ENCODE results near the gene ZNF674.

ZNF674 gene

GRCh38 chrX:46582325-46582724, 37.1 kb upstream of the ZNF674 start:
- Histone ChIP-seq H3K4me2 (ENCODE audit: low read length, poor library complexity, severe bottlenecking) (no peak overlapping the region), H3K9ac (ENCODE audit: low read length) (peak overlapping the region; percentile 84), H3K4me1 (ENCODE audit: control insufficient read depth, insufficient read depth, low read depth, low read length) (peaks cover 2% of the 10 kb centered on the region), H3K23ac (ENCODE audit: low read length in 2 of 2) (no peak overlapping the region), H3K4me3 (ENCODE audit: insufficient read depth in 1 of 2, low read depth in 1 of 2, low read length in 2 of 2) (peak overlapping the region in 1 of 2 experiments; percentile 36), H2AK5ac (ENCODE audit: low read length, severe bottlenecking) (no peak overlapping the region), H4K91ac (ENCODE audit: low read length) (no peak overlapping the region), H3K9me3 (ENCODE audit: control insufficient read depth, low read length) (no peaks in the 10 kb centered on the region), H3K27me3 (ENCODE audit: control insufficient read depth in 1 of 2, insufficient read depth in 1 of 2, low read length in 2 of 2) (peaks cover 0 to 4% of the 10 kb centered on the region in 2 experiments), H2BK5ac (ENCODE audit: low read depth, low read length, poor library complexity, severe bottlenecking) (peak overlapping the region; percentile 15), H3K14ac (ENCODE audit: low read length in 2 of 2) (no peak overlapping the region), H3K4ac (ENCODE audit: low read depth in 1 of 2, low read length in 2 of 2) (no peak overlapping the region), H2BK120ac (ENCODE audit: low read depth, low read length) (no peak overlapping the region), H3K79me1 (replicated peaks; ENCODE audit: low read length, poor library complexity, severe bottlenecking) (peaks cover 9% of the 10 kb centered on the region), H3K36me3 (ENCODE audit: control insufficient read depth in 1 of 2, insufficient read depth in 2 of 2, low read depth in 1 of 2, low read length in 2 of 2) (no peaks in the 10 kb centered on the region), H3K27ac (ENCODE audit: low read length, poor library complexity, severe bottlenecking) (peak overlapping the region; percentile 86), H3K18ac (ENCODE audit: low read depth in 1 of 2, low read length in 2 of 2) (no peak overlapping the region), H2AFZ (ENCODE audit: low read depth, low read length) (no peak overlapping the region), H2BK15ac (ENCODE audit: low read depth, poor library complexity, severe bottlenecking) (no peak overlapping the region), H2BK12ac (ENCODE audit: low read length in 2 of 2) (no peak overlapping the region), H4K8ac (ENCODE audit: low read length) (no peak overlapping the region)
- peak; percentile 10 for DNase-seq
- WGBS: no CpG with 5 or more reads among the region's 3 CpGs

- no peak overlapping the region for H3K4ac ChIP-seq (ENCODE audit: low read depth in 1 of 2, low read length in 2 of 2)
- H3K9me3 ChIP-seq (ENCODE audit: control insufficient read depth, low read length): no peaks in the 10 kb centered on the region
- DNase-seq: no peak
- no peak overlapping the region for H4K91ac ChIP-seq (ENCODE audit: low read length)
- H3K23ac ChIP-seq (ENCODE audit: low read length in 2 of 2): no peak overlapping the region
- no peak overlapping the region for H2BK120ac ChIP-seq (ENCODE audit: low read depth, low read length)
- no peak overlapping the region for H2BK12ac ChIP-seq (ENCODE audit: low read length in 2 of 2)
- no peak overlapping the region for H3K27ac ChIP-seq (ENCODE audit: low read length, poor library complexity, severe bottlenecking)
- peaks cover 7% of the 10 kb centered on the region for H3K79me1 ChIP-seq (replicated peaks; ENCODE audit: low read length, poor library complexity, severe bottlenecking)
- no peak overlapping the region for H2AK5ac ChIP-seq (ENCODE audit: low read length, severe bottlenecking)
- H3K27me3 ChIP-seq (ENCODE audit: control insufficient read depth in 1 of 2, insufficient read depth in 1 of 2, low read length in 2 of 2): no peaks in the 10 kb centered on the region
- H3K36me3 ChIP-seq (ENCODE audit: control insufficient read depth in 1 of 2, insufficient read depth in 2 of 2, low read depth in 1 of 2, low read length in 2 of 2): no peaks in the 10 kb centered on the region
- no peak overlapping the region for H3K4me2 ChIP-seq (ENCODE audit: low read length, poor library complexity, severe bottlenecking)
- no peak overlapping the region for H3K18ac ChIP-seq (ENCODE audit: low read depth in 1 of 2, low read length in 2 of 2)
- H3K9ac ChIP-seq (ENCODE audit: low read length): no peak overlapping the region
- H3K14ac ChIP-seq (ENCODE audit: low read length in 2 of 2): no peak overlapping the region
- H3K4me3 ChIP-seq (ENCODE audit: insufficient read depth in 1 of 2, low read depth in 1 of 2, low read length in 2 of 2): no peak overlapping the region
- H2AFZ ChIP-seq (ENCODE audit: low read depth, low read length): no peak overlapping the region
- H3K4me1 ChIP-seq (ENCODE audit: control insufficient read depth, insufficient read depth, low read depth, low read length): peaks cover 3% of the 10 kb centered on the region
- WGBS: 100% methylated on average over 4 of the region's 6 CpGs
- no peak overlapping the region for H2BK5ac ChIP-seq (ENCODE audit: low read depth, low read length, poor library complexity, severe bottlenecking)
- H2BK15ac ChIP-seq (ENCODE audit: low read depth, poor library complexity, severe bottlenecking): no peak overlapping the region
- no peak overlapping the region for H4K8ac ChIP-seq (ENCODE audit: low read length)
Measured at GRCh38 chrX:46580613-46581012, 35.4 kb upstream of the ZNF674 start.

- Histone ChIP-seq H3K27ac (ENCODE audit: low read length, poor library complexity, severe bottlenecking) (no peak overlapping the region), H2AK5ac (ENCODE audit: low read length, severe bottlenecking) (no peak overlapping the region), H3K4me3 (ENCODE audit: insufficient read depth in 1 of 2, low read depth in 1 of 2, low read length in 2 of 2) (no peak overlapping the region), H3K36me3 (ENCODE audit: control insufficient read depth in 1 of 2, insufficient read depth in 2 of 2, low read depth in 1 of 2, low read length in 2 of 2) (no peaks in the 10 kb centered on the region), H3K79me1 (replicated peaks; ENCODE audit: low read length, poor library complexity, severe bottlenecking) (peaks cover 8% of the 10 kb centered on the region), H4K8ac (ENCODE audit: low read length) (no peak overlapping the region), H3K4me2 (ENCODE audit: low read length, poor library complexity, severe bottlenecking) (no peak overlapping the region), H3K14ac (ENCODE audit: low read length in 2 of 2) (no peak overlapping the region), H3K9me3 (ENCODE audit: control insufficient read depth, low read length) (no peaks in the 10 kb centered on the region), H2BK120ac (ENCODE audit: low read depth, low read length) (no peak overlapping the region), H2AFZ (ENCODE audit: low read depth, low read length) (no peak overlapping the region), H2BK5ac (ENCODE audit: low read depth, low read length, poor library complexity, severe bottlenecking) (no peak overlapping the region), H3K18ac (ENCODE audit: low read depth in 1 of 2, low read length in 2 of 2) (no peak overlapping the region), H2BK15ac (ENCODE audit: low read depth, poor library complexity, severe bottlenecking) (no peak overlapping the region), H3K9ac (ENCODE audit: low read length) (no peak overlapping the region), H4K91ac (ENCODE audit: low read length) (no peak overlapping the region), H3K27me3 (ENCODE audit: control insufficient read depth in 1 of 2, insufficient read depth in 1 of 2, low read length in 2 of 2) (no peaks in the 10 kb centered on the region), H2BK12ac (ENCODE audit: low read length in 2 of 2) (no peak overlapping the region), H3K23ac (ENCODE audit: low read length in 2 of 2) (no peak overlapping the region), H3K4ac (ENCODE audit: low read depth in 1 of 2, low read length in 2 of 2) (no peak overlapping the region), H3K4me1 (ENCODE audit: control insufficient read depth, insufficient read depth, low read depth, low read length) (peaks cover 13% of the 10 kb centered on the region)
- whole genome bisulfite sequencing: no CpG with 5 or more reads among the region's 1 CpG
- no peak for DNase-seq
Measured at GRCh38 chrX:46579250-46579649, 34.0 kb upstream of the ZNF674 start.

GRCh38 chrX:46577221-46578005, 32.2 kb upstream of the ZNF674 start:
- Histone ChIP-seq H3K36me3 (ENCODE audit: control insufficient read depth in 1 of 2, insufficient read depth in 2 of 2, low read depth in 1 of 2, low read length in 2 of 2) (no peaks in the 10 kb centered on the region), H3K4me2 (ENCODE audit: low read length, poor library complexity, severe bottlenecking) (no peak overlapping the region), H3K4me1 (ENCODE audit: control insufficient read depth, insufficient read depth, low read depth, low read length) (peaks cover 13% of the 10 kb centered on the region), H4K91ac (ENCODE audit: low read length) (no peak overlapping the region), H2AK5ac (ENCODE audit: low read length, severe bottlenecking) (no peak overlapping the region), H2BK15ac (ENCODE audit: low read depth, poor library complexity, severe bottlenecking) (no peak overlapping the region), H3K4ac (ENCODE audit: low read depth in 1 of 2, low read length in 2 of 2) (no peak overlapping the region), H3K9ac (ENCODE audit: low read length) (peak overlapping the region; percentile 79), H2AFZ (ENCODE audit: low read depth, low read length) (no peak overlapping the region), H3K27me3 (ENCODE audit: control insufficient read depth in 1 of 2, insufficient read depth in 1 of 2, low read length in 2 of 2) (no peaks in the 10 kb centered on the region), H3K18ac (ENCODE audit: low read depth in 1 of 2, low read length in 2 of 2) (no peak overlapping the region), H2BK120ac (ENCODE audit: low read depth, low read length) (no peak overlapping the region), H3K9me3 (ENCODE audit: control insufficient read depth, low read length) (no peaks in the 10 kb centered on the region), H3K27ac (ENCODE audit: low read length, poor library complexity, severe bottlenecking) (no peak overlapping the region), H3K14ac (ENCODE audit: low read length in 2 of 2) (no peak overlapping the region), H3K23ac (ENCODE audit: low read length in 2 of 2) (no peak overlapping the region), H3K4me3 (ENCODE audit: insufficient read depth in 1 of 2, low read depth in 1 of 2, low read length in 2 of 2) (peak overlapping the region in 1 of 2 experiments; percentile 83), H2BK5ac (ENCODE audit: low read depth, low read length, poor library complexity, severe bottlenecking) (no peak overlapping the region), H3K79me1 (replicated peaks; ENCODE audit: low read length, poor library complexity, severe bottlenecking) (peaks cover 8% of the 10 kb centered on the region), H2BK12ac (ENCODE audit: low read length in 2 of 2) (no peak overlapping the region), H4K8ac (ENCODE audit: low read length) (no peak overlapping the region)
- 100% methylated on average over 3 of the region's 7 CpGs for WGBS
- peak; percentile 28 for DNase-seq

All from mesenchymal stem cell (in vitro differentiated cells and primary cell).